T-helper 2 cell treated with Interferon-gamma antibody and Interleukin-4, amounts not matched to agents 100 ng/mL and 5 ng/mL, for 36 hours (primary cell): Measurements from ENCODE around the gene EMP2. TPM values are rescaled to one million over a fixed set of nuclear protein-coding genes. Genes with fewer than 3 reads are reported as not detected.

ENCODE experiments used
- intact Hi-C: fragments of 100-400 bp; cut with micrococcal nuclease; formaldehyde crosslinking; loops from one replicate; pipeline ENCODE4 v1.15.1; 2023
- total RNA-seq: library from RNA; stranded (reverse); gene quantifications from 2 replicates; pipeline ENCODE4 v1.2.3, GENCODE V29; 2022

EMP2 gene
- total RNA-seq, 1 donor from 2014 or later = not detected

GRCh38 chr16:10522966-10523365 lies 57.4 kb downstream of the EMP2 start:
- intact Hi-C loops = no loop called here

- intact Hi-C loops = no loop called here
Measured at GRCh38 chr16:10521681-10522274, 58.6 kb downstream of the EMP2 start.

GRCh38 chr16:10520869-10521578 lies 59.4 kb downstream of the EMP2 start:
- intact Hi-C loops = no loop called here

GRCh38 chr16:10519929-10520868 lies 60.2 kb downstream of the EMP2 start:
- intact Hi-C loops = no loop called here

DNA sequence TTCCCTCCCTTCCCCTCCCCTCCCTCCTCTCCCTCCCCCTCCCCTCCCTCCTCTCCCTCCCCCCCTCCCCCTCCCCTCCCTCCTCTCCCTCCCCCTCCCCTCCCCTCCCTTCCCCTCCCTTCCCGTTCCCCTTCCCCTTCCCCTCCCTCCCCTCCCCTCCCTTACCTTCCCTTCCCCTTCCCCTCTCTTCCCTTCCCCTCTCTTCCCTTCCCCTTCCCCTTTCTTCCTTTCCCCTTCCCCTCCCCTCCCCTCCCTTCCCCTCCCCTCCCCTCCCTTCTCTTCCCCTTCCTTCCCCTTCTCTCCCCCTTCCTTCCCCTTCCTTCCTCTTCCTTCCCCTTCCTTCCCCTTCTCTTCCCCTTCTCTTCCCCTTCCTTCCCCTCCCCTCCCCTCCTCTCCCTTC lies 61.1 kb downstream of the EMP2 start:
- intact Hi-C loops = no loop called here

GRCh38 chr16:10518479-10519041 lies 61.8 kb downstream of the EMP2 start:
- intact Hi-C loops = no loop called here

GRCh38 chr16:10517868-10518267 lies 62.5 kb downstream of the EMP2 start:
- intact Hi-C loops = no loop called here

DNA sequence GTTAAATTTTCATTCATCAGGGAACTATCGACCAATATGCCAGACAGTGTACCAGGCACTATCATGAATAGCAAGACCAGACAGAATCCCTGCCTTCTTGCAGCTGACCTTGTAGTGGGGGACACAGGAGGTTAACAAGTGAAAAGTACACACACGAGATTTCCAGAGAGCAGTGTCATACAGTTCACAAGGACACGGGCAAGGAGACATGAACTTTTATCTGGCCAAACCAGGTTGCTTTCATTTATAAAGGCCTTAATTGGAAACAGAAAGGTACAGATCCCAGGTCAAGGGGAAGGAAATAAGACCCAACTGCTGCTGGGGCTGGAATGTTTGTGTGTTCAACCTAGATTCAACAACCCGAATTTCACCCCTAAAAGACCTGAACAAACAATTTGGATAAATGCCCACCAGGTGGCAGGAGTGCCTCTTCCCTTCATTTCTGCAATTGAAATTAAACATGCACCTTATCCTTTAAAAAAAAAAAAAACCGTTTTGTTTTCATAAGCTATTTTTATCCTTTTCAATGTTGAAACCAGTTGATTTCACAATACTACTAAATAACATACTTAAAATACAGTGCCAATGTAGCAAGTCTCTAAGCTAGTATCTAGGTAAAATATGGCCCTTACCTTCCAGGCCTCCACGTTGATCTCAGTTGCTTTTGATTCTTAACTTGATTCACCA lies 65.9 kb downstream of the EMP2 start:
- intact Hi-C loops = loop anchor here (1.0 kb wide), 2 partner anchors 223 to 404 kb away; no protein-coding TSS in a partner anchor

DNA sequence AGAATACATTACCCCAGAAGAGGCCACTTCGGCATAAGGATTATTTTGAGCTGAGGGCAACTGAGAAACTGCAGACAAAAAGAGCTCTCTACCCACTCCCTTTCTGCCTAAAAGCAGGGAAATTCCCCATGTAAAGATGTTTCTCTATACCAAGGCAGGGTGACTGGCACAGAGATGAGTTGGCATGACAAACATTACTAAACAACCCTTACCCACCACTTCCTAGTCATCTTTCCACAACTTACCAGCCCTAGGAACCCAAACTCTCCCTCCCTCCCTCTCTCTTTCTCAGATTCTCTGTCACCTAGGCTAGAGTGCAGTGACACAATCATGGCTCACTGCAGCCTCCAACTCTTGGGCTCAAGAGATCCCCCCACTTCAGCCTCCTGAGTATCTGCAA lies 68.6 kb downstream of the EMP2 start:
- intact Hi-C loops = no loop called here

DNA sequence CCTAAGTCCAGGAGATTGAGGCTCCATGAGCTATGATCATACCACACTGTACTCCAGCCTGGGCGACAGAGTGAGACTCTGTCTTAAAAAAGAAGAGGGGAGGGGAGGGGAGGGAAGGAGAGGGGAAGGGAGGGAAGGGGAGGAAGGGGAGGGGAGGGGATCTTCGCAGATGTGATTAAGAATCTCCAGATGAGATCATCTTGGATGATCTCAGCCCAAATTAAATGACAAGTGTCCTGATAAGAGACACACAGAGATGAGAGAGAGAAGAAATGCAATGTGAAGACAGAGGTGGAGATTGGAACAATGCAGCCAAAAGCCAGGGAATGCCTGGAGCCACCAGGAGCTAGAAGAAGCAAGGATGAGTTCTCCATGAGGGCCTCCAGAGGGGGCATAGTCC lies 70.1 kb downstream of the EMP2 start:
- intact Hi-C loops = no loop called here

- intact Hi-C loops = loop anchor here (1.0 to 5.0 kb wide), 3 partner anchors 122 to 253 kb away; partner anchors contain the start of gene ATF7IP2
Measured at GRCh38 chr16:10509534-10510025, 70.8 kb downstream of the EMP2 start.

- intact Hi-C loops = loop anchor here (5.0 kb wide), 1 partner anchor 118 kb away; the partner anchor contains the start of gene ATF7IP2
Measured at GRCh38 chr16:10505286-10505685, 75.1 kb downstream of the EMP2 start.

DNA sequence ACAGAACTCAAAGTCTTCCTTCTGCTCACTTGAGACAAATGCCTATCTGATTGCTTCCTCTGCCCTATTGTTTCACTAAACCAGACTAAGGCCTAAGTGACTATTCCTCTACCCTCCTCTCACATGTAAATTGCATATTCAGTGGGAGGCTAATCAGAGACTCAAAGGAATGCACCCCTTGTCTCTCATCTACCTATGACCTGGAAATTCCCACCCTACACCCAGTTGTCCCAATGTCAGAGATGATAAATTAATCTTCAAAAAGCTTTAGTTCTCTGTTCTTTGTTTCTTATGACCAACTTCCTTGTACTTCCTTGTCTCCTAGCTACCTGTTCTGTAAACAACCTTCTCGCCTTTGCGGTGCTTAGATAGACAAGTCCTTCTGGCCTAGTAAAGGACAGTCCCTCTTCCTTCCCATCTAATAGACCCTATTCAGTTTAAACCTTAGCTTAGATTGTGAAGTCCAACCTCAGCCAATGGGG lies 76.0 kb downstream of the EMP2 start:
- intact Hi-C loops = no loop called here

- intact Hi-C loops = no loop called here
Measured at GRCh38 chr16:10502776-10503175, 77.6 kb downstream of the EMP2 start.

DNA sequence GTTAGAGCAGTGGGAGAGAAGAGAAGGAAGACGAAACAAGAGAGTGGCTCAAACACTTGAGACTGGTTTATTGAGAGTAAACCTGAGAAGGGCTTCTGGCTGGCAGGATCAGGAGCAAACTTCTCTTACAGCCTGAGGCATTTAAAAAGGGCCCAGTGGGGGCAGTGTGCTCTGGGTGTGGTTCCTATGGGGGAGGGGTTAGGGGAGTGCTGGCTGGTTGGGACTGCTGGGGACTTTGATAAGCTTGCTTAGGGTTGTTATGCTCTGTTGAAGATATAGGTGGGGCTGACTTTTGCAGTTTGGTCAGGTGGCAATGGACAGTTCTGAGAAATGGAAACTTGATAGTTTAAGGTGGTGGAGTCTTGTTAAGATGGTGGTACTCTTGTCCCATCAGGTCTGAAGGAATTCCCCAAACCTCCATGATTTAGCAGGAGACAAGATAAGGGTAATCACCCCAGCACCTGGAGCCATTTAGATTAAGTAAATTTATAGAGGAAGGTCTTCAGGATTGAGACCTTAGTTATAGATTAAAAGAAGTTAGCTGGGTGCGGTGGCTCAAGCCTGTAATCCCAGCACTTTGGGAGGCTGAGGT lies 79.3 kb downstream of the EMP2 start:
- intact Hi-C loops = no loop called here

- intact Hi-C loops = no loop called here
Measured at GRCh38 chr16:10500582-10500981, 79.8 kb downstream of the EMP2 start.

DNA sequence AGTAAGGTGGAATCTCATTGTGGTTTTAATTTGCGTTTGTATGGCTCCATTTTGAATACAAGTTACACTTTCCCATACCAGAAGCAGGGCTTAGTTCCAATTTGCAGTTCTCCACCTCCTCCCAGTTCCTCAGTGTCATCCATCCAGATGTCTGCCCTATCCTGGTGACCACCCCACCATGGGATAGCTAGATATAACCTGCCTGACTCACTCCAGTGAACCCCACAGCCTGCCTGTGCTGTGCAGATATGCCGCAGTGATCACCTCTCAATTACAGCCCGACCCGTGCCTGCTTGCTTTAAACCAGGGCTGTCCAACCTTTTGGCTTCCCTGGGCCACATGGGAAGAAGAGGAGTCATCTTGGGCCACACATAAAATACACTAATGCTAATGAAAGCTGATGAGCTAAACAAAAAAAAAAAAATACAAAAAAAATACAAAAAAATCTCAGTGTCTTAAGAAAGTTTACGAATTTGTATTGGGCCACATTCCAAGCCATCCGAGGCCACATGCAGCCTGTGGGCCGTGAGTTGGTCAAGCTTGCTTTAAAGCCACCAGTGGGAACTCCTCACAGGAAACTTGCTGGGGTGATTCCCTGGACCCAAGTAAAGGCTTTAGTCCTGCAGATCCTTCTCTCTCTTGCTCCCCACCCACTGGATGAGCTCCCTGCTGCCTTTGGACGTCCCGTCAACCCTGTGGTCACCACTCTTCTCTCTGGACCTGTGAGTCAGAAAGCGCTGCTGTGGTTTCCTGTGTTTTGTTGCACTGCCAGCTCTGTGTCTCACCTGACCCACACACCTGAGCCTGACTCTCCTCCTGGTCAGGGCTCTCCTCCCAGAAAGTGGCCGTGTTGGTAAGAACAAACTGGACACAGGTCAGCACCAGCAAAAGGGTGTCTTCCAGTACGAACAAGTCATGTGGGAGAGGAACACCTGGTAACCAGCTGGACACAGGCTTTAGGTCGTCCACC lies 83.0 kb downstream of the EMP2 start:
- intact Hi-C loops = no loop called here

- intact Hi-C loops = no loop called here
Measured at GRCh38 chr16:10495031-10495345, 85.4 kb downstream of the EMP2 start.

- intact Hi-C loops = no loop called here
Measured at GRCh38 chr16:10494343-10495030, 85.9 kb downstream of the EMP2 start.
